EL (cell line): ENCODE results near the gene RFPL4AL1.
A peak's percentile ranks its signal among the peaks of the same experiment; 100 is the strongest.
"Not testable (repeated sequence)": the region's sequence is repeated elsewhere in the genome, so short reads cannot be mapped to it uniquely, and the experiment has no call there.

ENCODE experiments used
- DNase-seq: peaks from one replicate; pipeline ENCODE4 v3.0.0-alpha.2; 2016

The RFPL4AL1 gene

GRCh38 chr19:55768818-55769217, at the start of gene RFPL4AL1:
TSS of gene RFPL4AL1 (plus strand) at chr19:55769118. CDS start at chr19:55771805, 2,687 bp downstream.
- not testable (repeated sequence) for DNase-seq

DNA sequence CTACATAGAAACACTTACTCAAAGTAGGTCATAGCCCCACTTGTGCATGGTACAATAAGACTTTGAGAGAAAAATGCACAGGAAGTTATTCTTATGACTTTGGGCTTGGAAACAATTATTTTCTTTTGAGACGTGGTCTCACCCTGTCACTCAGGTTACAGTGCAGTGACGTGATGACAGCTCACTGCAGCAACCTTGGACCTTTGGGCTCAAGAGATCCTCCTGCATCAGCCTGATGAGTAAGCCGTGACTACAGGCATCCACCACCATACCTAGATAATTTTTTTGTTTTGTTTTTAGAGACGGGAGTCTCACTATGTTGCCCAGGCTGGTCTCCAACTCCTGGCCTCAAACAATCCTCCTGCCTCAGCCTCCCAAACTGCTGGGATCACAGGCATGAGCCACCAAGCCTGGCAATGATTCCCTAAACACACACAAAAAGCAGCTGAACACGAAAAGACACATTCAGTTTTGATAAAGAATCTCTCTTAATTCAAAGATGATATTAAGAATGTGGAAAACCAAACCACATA, 48.6 kb upstream of the RFPL4AL1 start:
- DNase-seq = no peak

GRCh38 chr19:55720801-55721200, 48.1 kb upstream of the RFPL4AL1 start:
- DNase-seq = no peak

GRCh38 chr19:55723491-55723890, 45.4 kb upstream of the RFPL4AL1 start:
- no peak for DNase-seq

DNA sequence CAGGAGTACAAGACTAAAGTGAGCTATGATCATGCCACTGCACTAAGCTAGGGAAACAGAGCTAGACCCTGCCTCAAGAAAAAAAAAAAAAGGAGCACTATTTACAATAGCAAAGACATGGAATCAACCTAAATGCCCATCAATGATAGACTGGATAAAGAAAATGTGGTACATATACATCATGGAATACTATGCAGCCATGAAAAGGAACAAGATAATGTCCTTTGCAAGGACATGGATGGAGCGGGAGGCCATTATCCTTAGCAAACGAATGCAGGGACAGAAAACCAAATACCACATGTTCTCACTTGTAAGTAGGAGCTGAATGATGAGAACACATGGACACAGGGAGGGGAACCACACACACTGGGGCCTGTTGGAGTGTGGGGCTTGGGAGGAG, 38.5 kb upstream of the RFPL4AL1 start:
- DNase-seq = not testable (repeated sequence)

DNA sequence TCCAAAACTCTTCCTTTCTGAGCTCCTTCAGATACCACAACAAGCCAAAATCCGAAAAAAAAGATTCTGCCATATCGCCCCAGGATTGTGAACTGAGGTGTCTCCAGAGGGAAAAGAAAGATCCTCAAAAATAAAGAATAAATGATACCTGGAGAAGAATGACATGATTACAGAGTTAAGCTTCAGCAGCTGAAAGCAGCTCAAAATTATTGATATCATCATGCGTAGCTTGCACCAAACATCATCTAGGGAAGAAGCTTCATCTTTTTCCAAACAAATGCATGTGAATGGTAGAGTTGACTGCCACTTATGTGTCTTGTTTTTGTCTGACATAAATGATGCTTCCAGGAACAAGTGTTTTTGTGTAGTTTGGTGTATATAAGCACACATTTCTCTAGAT, 30.6 kb upstream of the RFPL4AL1 start, which contains the start of gene NLRP9:
Gene NLRP9 (minus strand): TSS at position 101 of the 400 bp plus-strand sequence. CDS start 28 bp downstream, at position 73.
- DNase-seq = no peak

- DNase-seq = no peak
Observed at GRCh38 chr19:55750715-55751114, 18.2 kb upstream of the RFPL4AL1 start.

GRCh38 chr19:55753401-55753800, 15.5 kb upstream of the RFPL4AL1 start:
- DNase-seq = no peak

- not testable (repeated sequence) for DNase-seq
Observed at GRCh38 chr19:55756808-55757207, 12.1 kb upstream of the RFPL4AL1 start.

GRCh38 chr19:55758797-55759196, 10.1 kb upstream of the RFPL4AL1 start, which contains the start of gene RFPL4A:
TSS of gene RFPL4A (plus strand) at chr19:55759097. CDS start at chr19:55761801, 2,704 bp downstream.
- not testable (repeated sequence) for DNase-seq

DNA sequence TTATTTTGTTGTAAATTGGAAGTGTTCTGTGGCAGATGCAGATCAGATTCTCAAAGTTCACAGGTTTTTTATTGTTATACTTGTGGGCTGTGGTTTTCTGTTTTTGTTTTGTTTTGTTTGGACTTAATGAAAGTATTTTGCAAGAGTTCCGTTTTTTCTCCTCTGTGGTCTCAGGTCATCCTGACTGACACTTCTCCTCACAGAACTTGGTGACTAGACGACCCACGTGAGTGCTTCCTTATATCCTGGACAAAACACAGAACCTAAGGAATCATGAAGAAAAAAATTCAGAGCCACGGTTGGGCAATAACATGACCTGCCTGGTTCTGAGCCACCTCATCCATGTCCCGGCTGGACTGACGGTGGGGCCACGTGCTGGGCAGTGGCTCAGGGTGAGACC, 2.5 kb upstream of the RFPL4AL1 start:
- no peak for DNase-seq

GRCh38 chr19:55769632-55770031, 714 bp downstream of the RFPL4AL1 start:
- not testable (repeated sequence) for DNase-seq

DNA sequence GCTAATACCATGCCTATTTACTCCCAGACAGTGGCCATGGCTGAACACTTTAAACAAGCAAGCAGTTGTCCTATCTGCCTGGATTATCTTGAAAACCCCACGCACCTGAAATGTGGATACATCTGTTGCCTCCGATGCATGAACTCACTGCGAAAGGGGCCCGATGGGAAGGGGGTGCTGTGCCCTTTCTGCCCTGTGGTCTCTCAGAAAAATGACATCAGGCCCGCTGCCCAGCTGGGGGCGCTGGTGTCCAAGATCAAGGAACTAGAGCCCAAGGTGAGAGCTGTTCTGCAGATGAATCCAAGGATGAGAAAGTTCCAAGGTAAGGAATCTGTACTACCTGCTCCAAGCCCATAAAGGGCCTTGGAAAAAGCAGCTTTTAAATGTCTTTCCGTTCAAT, 8.6 kb downstream of the RFPL4AL1 start:
- DNase-seq = no peak

DNA sequence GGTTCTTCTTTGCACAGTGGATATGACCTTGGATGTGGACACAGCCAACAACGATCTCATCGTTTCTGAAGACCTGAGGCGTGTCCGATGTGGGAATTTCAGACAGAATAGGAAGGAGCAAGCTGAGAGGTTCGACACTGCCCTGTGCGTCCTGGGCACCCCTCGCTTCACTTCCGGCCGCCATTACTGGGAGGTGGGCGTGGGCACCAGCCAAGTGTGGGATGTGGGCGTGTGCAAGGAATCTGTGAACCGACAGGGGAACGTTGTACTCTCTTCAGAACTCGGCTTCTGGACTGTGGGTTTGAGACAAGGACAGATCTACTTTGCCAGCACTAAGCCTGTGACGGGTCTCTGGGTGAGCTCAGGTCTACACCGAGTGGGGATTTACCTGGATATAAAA, 9.4 kb downstream of the RFPL4AL1 start:
- DNase-seq = no peak

DNA sequence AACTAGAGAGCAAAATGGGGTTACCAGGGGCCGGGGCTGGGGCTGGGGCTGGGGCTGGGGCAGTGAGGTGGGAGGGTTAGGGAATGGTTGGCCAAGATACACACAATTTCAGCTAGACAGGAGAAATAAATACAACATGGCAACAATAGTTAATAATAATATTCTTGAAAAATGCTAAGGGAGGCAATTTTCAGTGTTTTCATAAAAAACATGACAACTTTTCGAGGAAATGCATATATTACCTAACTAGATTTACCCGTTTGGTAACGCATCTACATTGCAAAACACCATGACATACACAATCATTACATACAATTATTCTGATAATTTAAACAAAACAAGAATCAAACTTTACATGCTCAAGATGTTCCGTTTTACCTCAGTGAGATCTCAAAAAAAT, 12.2 kb downstream of the RFPL4AL1 start:
- DNase-seq = no peak

DNA sequence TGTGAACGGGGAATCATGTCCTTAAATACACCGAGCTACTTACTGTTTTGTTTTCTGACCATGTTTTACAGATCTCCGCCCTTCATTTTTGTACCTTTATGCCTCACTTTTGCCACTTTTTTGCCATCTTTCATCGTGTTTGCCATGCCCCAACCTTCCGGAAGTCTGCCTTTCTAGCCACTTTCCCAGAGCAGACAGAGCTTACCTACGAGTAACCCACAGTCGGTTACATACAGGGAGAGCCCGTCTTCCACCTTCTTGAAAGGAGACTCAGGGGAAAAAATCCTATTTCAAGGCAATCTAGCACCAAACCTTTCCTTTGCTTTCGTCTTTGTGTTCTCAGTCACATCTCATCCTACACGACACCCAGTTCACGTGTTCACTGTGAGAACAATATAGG, 26.1 kb downstream of the RFPL4AL1 start:
- DNase-seq = no peak

DNA sequence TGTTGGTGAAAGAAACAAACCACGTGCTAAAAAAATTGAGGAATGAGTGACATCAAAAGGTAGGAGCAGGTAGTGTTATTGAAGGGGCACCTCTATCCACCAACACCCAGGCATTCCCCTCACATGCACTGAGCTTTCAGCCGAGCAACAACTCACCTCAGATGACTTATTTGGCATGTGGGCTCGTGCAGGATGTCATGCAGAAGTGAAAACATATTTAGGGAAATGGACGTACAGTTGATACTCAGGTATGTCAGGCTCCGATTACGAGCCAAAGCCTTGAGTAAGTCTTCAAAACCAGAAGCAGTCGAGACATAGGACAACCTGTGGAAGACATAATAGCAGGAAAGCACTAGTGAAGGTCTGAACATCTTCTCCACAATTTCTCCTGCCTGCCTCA, 32.5 kb downstream of the RFPL4AL1 start:
- no peak for DNase-seq

GRCh38 chr19:55802281-55802680, 33.4 kb downstream of the RFPL4AL1 start:
- no peak for DNase-seq

DNA sequence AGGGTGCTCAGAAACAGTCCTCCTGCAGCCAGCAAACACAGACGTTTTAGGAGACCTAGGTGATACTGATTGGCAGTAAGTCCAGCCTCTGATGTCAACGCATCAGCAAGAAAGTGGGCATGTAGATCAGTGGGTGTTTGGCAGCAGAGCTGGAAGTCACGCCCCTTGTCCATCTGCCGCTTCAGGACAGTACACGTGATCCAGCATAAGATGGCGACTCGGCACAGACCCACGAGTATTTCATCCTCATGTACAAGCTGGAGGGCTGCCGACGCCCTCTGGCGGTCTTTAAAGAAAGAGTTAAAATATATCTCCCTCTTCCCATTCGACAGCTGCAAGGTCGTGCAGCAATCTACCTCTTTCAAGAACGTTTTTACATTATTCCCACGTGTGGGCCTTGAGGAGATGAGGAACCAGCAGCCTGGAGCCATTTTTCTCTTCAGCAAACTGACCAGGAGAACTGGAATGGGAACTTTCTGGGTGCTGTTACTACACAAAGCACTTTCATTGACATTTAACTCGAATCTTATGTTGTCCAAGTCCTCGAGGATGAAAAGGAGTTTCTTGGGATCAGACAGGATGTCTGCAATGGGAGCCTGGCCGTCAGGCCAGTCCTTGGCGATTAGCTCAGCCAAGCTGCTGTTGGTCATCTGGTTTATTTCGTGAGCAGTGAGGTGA, 40.6 kb downstream of the RFPL4AL1 start:
- DNase-seq = peak; percentile 68

- no peak for DNase-seq
Observed at GRCh38 chr19:55811340-55811739, 42.4 kb downstream of the RFPL4AL1 start.

DNA sequence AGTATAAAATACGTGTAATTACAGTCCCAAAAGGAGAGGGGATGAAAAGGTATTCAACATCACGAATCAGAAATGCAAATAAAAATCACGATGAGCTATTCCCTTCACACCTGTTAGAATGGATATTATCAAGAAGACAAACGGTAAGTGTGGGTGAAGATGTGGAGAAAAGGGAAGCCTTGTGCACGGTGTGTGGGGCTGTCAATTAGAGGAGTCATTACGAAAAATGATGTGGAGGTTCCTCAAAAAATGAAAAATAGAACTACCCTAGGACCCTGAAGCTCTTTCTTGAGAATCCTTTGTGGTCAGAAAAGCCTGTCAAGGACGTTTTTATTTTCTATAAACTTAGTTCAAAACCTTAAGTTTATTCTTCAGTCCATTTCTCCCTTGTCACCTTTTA, 43.5 kb downstream of the RFPL4AL1 start:
- no peak for DNase-seq

GRCh38 chr19:55813906-55814305, 45.0 kb downstream of the RFPL4AL1 start:
- DNase-seq = no peak

DNA sequence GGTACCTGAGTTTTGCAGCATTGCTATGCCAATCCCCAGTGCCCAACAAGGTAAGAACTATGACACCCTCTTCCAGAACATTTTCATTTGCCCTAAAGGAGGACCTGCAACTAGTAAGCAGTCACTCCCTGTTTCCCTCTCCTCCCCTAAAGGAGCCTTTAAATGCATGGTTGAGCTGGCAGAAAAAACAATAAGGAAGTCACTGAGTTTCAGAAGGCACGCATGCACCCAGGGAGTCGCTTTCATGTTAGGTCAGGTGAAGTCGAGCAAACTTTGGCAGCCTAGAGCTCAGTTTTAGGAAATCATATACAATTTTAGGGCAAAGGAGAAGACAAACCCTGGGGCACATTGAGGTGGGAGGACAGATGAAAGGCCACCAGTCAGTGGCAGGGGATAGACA, 51.1 kb downstream of the RFPL4AL1 start:
- DNase-seq = no peak
